SH-SY5Y (cell line): Measurements from ENCODE around the gene PSMC3IP.

Experiments used
- GATA2 ChIP-seq: IDR thresholded peaks from 2 replicates; pipeline ENCODE4 v1.6.1; 2011; ENCODE audit warnings: mild to moderate bottlenecking, low read depth, low read length
- GATA3 ChIP-seq: IDR thresholded peaks from 2 replicates; pipeline ENCODE4 v1.6.1; 2011; ENCODE audit warnings: low read depth, mild to moderate bottlenecking, low read length, moderate library complexity

GRCh38 chr17:42560246-42560645, 17.3 kb downstream of the PSMC3IP start:
- TF ChIP-seq GATA3 (no peak), GATA2 (peak; percentile 33; the same call in 1 of the 2 replicates)
